GM19468 (cell line): ENCODE results near the gene TAF15.

Experiments
- ATAC-seq: cut with Tn5 transposase; IDR thresholded peaks from one replicate; pipeline ENCODE4 v1.9.1; 2021; ENCODE audit warnings: mild to moderate bottlenecking, moderate library complexity, moderate number of reproducible peaks; ENCODE audit not compliant: unreplicated experiment; ENCODE audit errors: extremely low read depth

Gene TAF15

DNA sequence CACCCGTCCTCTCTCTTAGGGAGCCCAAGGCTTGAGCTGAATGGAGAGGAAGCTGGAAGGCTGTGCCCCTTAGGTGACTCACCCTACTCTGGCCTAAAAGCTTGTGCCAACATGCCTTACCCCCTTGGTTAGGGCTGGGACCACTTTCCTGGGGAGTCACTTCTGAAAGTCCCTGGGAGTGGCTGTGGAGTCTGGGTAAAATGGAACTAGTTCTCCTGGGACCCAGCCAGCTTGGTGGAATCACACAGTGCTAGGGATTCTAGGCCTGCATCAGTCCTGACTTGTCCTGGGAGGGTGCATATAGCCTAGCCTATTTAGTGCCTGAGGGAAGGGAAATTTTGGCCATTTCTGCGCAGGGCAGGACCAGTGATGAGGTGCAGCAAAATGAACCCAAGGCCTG lies 24.4 kb upstream of the TAF15 start:
- no peak for ATAC-seq

DNA sequence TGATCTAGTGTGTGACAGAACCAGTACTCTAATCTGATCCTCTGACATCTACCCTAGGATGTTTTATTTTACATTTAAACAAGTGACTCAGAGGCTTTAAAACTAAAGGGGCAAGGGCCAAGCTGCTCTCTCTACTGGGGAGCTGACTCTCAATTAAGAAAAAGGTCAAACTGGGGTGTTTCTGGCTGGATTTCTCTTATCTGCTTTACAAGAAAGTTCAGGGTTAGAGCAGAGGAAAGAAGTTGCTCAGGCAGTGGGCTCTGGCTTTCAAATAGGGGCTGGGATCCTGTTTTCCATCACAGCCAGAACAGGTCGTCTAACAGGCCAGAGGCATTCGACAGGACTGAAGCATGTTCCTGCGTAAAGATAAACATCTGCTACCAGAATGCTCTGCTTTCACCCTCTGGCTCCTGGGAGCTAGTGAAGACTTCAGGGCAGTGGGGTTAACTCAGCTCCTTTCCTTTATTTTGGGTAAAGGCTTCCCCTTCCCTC lies 22.3 kb upstream of the TAF15 start:
- no peak for ATAC-seq

DNA sequence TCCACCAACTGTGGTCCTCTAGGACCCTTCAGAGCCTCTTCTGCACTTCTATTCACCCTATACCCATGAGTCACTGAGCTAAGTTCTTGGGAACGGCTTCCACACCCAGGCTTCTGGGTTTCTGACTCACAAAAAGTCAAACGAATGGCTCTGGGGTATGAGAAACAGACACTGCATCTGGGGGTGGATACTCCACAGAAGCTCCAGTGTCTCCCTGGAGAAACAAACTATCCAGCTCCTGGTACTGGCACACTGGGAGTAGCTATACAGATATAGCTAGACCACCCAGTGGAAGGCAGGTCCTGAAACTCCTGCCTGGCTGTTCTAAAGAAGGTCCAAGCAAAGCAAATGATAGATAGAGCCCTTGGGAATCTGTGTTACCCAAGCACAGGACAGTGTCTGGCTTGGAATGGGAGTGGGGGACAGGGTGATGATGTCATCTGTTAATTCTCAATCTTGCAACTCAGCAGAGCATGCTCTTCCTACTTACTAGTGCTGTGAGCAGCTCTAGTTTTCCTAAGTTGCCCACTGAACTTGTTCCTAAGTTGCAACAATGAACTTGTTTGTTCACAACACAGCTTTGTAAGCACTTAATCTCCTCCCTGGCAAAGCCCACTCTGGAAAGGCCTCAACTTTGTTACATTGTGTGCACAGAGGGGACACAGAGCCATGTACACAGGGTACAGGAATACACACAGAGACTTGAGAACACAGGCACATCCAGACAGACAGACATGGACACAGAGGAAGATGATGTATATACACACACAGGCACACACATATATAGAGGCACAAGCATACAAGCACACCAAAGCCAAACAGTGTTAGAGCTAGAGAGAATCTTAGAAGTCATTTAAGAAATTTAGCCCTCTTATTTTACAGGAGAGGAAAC lies 20.6 kb upstream of the TAF15 start:
- ATAC-seq = no peak

DNA sequence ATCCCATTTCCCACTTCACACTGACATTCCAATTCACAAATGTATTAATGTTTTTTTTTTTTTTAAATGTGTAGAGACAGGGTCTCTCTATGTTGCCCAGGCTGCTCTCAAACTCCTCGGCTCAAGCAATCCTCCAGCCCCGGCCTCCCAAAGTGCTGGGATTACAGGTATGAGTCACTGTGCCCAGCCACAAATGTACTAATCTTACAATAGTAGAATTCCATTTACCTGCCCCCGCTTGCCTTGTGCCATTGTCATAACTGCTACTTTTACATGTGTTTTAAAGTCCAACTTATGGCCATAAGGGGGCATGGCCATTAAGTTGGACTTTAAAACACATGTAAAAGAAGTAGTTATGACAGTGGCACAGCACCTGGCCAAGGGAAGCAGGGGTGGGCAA lies 18.4 kb upstream of the TAF15 start:
- ATAC-seq = no peak

DNA sequence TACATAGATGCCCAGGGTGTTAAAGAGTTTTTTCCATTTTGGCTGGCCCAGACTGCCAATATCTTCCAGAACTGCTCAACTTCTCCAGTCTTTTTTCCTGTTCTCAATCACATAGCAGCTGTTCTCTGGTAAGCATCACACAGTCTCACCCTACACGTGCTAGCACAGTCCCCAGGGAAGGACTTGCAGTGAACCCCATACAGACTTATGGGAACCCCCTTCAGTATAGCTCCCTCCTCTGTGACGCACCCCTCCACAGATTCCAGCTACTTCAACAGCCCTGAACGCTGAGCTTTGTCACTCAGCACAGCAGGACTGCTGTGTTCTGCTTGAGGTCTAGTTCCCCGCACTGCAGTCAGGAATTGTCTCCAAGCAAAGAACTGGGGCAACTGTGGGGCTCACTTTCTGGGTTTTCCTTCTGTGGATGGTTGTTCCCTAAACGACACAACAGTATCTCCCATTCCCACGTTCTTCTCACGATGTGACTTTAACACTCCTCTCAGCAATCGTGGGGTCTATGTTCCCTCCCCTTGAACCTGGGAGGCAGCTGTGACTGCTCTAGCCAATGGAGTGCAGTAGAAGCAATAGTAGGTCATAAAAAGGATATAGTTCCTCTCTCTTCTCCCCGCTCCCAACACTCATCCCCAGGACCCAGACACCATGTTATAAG lies 17.5 kb upstream of the TAF15 start:
- ATAC-seq = no peak

DNA sequence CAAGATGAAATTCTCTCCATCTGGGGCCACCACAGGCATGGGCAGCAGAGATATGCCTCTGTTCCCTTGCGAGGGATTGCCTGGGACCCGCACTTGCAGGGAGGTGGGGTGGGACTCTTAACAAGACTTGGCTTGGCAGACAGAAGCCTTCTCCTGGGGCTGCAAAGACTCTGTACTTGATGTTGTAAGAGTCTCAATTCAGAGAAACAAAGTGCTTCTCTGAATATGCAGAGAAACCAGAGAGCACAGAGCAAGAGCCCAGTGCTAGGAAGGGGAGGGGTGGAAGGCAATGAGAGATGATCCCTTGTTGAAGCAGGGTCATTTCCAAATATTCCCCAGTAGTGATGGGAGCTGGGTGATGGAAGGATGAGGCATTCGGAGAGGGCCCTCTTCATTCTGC lies 16.0 kb upstream of the TAF15 start:
- ATAC-seq = no peak

DNA sequence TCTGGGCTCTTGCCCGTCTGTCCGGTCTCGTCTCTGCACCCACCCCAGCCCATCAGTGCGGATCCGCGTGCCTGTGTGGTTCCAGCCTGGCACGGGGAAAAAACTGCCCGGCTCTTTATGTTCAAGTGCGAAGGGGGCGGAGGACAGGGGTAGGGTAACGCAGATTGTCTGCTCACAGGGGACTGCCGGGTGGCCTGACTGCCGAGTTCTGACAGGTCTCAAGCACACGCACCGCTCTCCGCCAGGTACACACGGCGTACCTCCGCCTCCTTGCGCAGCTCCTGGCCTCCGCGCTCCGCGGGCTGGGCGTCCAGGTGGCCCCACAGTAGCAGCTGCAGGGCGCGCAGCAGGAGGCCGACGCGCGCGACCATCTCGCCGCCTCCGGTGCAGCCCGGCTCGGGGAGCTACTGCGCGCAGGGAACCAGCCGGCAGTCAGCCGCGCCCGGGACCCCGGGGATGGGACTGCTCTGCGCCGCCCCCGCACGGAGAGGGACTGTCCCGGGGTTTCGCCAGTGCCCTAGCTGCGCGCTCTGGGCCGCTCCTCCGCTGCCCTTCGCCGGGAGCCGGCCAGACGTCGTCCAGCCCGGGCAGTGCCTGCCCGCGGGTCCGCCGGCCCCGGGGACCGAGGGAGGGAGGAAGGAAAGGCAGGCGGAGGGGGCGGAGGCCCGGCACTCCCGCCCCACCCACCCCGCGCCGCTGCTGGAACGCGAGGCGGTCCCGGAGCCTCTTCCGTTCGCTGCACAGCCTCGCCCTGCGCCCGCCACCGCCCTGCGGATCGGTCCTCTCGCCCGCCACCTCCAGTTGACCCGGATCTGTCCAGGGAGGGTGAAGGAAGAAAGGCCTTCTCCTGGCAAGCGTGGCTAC lies 14.0 kb upstream of the TAF15 start, which contains the start of gene MMP28:
MMP28 (minus strand) TSS at position 635 of the 864 bp plus-strand sequence; CDS start at position 371, 264 bp downstream.
- no peak for ATAC-seq

DNA sequence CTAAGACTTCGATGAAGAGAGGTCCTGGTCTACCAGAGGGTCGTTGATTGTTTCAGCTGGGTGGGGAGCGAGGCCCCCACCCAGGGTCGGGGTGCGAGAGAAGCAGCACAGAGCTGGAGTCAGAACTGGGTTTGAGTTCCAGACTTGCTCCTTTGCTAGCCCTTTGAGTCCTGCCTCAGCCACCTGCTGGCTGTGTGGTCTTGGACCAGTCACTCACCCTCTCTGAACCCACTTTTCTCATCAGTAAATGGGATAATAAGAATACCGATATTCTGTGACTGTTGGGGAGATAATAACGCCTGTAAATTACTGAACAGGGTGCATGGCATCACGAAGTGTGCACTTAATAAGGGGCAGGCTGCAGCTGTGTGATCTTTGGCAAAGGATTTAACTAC lies 13.4 kb upstream of the TAF15 start:
- ATAC-seq = no peak

DNA sequence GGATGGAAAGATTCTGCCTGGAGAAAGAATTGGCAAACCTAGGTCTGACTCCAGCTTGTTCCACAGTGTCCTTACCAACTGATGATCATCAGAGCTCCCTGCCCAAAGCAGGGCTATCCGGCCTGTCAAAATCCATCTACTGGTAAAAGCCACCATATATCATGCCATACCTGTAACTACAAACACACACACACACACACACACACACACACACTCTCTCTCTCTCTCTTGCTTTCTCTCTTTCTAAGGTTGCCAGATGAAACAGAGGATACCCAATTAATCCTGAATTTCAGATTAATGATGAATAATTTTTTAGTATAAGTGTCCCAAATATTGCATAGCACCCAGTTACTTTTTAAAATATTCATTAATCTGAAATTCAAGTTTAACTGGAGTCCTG lies 12.3 kb upstream of the TAF15 start:
- ATAC-seq = no peak

DNA sequence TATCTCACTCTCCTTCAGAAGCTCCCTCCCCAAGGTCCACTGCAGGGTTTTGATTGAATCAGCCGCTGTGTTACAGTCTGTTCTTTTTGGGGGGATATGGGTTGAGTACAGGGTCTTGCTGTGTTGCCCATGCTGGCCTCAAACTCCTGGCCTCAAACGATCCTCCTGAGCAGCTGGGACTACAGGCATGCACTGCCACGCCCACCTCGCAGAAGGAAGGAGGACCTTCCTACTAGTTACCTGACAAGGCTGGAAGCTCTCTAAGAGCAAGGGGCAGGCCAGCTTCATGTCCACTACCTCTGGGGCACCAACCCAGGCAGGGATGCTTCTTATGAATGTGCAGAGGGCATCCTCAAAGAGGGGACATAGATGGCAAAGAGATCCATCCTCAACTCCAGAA lies 11.9 kb upstream of the TAF15 start:
- ATAC-seq = no peak

DNA sequence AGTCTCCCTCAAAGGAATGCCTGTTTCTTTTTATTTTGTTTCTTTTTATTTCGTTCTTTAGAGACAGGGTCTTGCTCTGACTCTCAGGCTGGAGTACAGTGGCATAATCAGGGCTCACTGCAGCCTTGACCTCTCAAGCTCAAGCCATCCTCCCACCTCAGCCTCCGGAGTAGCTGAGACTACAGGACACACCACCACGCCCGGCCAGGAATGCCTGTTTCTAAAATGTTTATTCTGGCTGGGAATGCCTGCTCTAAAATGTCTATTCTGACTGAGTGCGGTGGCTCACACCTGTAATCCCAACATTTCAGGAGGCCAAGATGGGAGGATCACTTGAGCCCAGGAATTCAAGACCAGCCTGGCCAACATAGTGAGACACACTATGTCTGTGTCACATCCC lies 11.4 kb upstream of the TAF15 start:
- no peak for ATAC-seq

DNA sequence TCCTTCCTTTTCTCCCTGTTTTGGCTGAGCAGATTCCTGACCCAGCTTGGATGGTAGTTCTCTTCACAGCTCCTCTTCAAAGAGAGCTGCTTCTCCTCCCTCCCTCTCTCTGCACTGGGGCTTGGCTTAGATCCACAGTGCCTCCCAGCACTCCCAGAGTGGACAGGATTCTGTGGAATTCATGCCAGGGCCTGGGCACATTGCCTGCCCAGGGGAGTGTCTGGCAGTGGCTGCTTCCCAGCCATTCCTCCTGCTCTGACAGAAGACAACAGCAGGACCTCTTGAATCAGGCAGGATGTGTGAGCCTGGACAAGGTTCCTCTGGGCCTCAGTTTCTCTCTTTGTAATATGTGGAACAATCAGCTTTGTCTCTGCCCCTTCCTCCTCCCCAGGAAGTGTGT lies 9.3 kb upstream of the TAF15 start:
- ATAC-seq = no peak

DNA sequence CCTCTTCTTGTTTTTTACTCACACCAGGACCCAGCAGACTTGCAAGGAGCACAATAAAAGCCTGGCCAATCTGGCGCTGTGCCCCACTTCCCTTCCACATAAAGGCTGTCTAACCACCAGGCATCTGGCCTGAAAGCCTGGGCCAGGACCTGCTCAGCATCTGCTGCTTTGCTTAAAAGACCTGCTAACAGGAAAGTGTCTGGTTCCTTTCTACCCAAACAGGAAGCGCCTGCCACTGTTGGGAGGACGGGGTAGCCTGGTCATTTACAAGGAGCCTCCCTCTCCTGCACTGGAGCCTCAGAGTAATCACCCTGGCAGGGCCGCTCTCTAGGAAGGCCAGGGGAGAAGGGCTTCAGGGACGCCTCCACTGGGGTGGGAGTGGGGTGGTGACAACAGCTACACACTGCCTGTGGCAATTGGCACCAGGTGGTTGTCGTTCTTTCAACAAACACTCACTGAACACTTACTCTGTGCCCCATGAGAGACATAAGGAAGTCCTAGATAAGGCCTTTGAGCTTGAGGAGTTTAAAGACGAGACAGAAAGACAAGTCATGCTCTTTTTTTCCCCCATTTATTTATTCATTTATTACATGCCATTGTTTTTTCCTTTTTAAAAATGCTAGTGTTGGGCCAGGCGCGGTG lies 7.6 kb upstream of the TAF15 start:
- ATAC-seq = no peak

DNA sequence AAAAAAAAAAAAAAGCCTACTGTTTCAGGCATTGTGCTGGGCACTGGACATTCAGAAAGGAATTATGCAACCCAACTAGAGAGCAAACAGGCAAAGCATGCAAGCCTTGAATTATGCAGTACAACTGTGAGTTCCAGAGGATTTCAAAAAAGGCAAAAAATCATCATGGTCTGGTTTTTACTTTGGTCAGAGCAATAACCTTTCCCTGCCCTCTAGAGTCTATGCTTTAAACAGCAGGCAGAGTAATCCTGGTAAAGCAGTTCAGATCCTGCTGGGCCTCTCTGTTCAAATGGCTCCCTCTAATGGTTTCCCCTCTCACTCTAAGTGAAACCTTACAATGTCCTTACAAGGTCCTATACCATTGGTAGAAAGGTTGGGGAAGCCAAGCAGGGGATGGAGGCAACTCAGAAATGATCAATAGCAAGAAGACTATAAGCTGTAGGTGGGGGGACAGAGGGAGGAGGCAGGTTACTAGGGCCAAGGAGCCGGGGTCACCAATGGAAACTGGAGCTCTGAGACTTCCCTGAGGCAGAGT lies 4.6 kb upstream of the TAF15 start:
- ATAC-seq = no peak

DNA sequence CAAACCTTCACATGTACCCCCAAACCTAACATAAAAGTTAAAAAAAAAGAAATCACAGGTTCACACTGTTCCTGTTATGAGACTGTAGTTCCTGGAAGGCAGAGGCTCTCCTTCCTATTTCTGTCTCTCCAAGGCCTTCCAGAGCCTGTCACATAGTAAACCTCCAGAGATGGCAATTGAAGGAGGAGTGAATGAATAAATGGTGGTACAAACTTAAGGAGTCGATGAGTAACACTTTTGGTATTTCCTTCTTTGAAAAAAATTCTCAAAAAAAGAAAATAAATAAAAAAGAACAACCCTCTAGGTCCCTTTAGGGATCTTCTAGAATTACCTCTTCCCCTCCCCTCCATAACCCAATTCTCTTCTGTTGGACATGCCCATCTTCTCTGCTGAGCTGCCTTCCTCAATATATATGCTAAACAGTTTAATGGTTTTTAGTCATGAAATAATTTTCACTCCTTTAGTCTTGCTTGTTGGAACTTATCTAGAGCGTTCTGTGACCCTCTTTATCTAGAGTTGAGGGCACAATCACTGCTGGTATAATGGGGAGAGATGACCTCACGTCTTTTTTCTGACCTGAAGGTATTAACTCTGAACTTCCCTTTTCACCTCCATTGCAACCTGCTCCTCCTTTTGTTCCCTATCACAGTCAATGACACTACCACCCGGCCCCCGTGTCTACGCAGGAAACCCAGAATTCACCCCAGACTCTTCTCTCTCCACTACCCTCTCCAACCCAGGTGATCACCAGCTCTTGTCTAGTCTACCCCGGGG lies 1.7 kb upstream of the TAF15 start:
- no peak for ATAC-seq

DNA sequence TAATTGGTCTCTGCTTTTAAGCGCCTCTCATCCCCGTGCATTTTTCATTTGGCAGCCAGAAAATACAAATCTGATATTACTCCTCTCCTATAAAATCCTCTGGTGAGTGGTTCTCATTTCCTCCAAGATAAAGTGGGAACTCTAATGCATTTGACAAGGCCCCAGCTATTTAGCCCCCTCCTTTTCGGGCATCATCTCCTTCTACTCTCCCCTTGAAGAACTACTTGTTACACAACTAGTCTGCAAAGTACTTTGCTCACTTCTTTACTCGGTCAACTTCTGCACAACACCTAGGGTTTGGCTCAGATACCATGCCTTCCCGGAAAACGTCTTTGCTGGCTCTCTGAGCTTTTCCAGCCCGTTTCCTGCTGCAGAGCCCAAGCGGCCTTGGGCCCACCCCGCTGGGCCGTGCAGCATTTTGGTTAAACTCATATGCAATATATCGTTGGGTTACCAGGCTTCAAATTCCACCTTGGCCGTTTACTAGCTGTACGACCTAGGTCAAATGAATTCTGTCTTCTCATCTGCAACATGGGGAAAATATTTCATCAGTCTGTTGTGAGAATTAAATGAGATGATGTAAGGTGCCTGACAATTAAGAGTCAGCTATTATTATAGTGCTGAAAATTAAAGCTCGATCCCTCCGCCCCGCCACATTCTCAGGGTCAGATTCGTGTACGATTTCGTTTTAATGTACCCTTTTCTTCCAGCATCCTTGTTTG lies 883 bp upstream of the TAF15 start:
- ATAC-seq = no peak

DNA sequence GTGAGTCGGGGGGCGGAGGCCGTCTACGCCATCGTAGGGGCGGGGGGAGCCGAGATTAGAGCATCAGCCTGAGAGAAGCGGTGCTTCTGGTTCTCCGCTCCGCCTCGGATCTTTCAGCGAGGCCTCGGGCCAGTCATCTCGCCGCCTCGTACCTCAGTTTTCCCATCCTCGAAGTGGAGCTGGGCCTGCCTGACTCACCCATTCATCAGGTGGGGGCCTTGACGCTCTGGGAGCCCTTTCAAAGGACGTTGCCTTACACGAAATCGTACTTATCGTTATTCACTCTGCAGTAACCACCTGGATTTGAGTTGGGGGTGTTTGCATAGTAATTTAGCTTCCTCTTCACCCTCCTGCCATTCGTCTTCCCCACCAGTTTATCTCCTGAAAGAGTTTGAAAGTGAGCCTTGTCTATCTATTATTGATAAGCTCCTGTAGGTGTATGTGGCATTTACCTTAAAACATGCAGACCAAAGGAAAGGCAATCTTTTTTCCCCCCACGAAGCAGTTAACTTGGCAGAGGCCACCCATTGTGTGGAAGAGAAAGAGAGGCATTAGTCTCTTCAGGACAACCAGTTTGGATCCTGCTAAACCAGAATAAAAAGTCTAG lies 674 bp downstream of the TAF15 start:
- ATAC-seq = no peak

DNA sequence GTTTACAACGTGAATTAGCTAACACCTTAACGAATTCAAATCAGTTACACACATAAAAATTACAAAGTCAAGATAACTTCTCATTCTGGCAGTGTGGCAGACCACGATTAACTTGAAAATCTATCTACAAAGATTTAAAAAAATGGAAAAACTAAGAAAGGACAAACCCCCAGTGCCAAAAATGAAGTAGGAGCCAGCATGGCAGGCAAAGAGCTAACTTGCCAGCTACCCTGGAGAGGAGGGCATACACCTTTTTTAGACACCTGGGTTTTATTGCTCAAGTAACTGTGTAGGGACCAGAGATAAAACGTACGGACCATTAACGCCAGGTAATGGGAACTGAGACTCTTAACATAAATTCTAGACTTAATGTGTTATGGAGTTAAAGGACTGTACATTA lies 2.5 kb downstream of the TAF15 start:
- no peak for ATAC-seq
